HTERT RPE-1 (cell line): ENCODE results near the gene CRYAA.

Source experiments
- in situ Hi-C: fragments of 300-500 bp; cut with MboI; formaldehyde crosslinking; loops from 4 replicates; pipeline ENCODE4 v1.14.3; 2020; ENCODE audit warnings: low sequenced_read_pairs

CRYAA gene

DNA sequence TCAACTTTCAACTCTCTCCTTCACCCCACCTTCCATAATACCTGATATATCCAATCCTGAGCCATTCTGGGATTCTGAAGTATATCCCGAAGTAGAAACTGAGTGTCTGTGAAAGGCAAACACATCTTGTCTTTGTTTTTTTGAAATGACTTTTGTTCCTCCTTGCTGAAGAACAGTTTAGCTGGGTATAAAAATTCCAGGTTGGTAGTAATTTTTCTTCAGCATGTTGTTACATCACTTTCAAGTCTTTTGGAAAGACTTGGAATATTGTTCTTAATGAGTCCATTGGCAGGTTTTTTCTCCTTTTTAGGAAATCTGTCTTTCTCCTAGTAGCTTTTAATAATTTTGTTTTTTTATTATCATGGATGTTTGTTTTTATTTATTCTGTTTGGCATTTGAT, 32.7 kb downstream of the CRYAA start:
- in situ Hi-C loops, result no loop called here

DNA sequence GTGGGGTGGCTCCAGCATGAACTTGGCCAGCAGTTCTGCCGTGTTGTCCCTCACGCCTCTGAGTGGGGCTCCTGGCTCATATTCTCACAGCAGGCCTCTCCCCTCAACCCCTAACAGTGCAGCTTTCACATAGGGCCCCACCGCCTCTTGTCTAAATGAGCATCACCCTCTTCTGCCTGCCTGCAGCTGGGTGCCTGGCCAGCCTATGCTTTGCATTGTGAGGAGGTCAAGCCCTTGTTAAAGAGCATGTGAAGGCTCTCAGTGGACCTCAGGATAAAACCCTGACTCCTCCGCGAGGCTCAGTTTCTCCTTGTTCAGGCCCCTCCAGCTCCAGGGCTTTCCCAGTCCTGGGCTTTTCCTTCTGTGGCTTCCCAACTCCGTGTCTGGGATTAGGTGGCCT, 34.8 kb downstream of the CRYAA start:
- in situ Hi-C loops, result no loop called here

GRCh38 chr21:43204638-43205037, 35.8 kb downstream of the CRYAA start:
- in situ Hi-C loops, result no loop called here

- in situ Hi-C loops, result no loop called here
These were observed 37.6 kb downstream of the CRYAA start for GRCh38 chr21:43206231-43207042.

DNA sequence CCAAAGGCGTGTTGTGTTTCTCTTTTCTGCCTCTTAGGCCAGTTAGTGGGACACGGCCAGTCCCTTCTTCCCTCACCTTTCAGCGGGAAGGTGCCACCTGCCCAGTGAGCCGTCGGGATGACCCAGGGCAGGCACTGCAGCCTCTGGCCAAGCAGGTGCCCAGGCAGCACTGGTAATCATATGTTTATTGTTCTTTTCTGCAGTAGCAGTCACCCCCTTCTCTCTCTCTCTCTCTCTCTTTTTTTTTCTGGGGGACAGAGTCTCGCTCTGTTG, 38.2 kb downstream of the CRYAA start:
- in situ Hi-C loops, result no loop called here

DNA sequence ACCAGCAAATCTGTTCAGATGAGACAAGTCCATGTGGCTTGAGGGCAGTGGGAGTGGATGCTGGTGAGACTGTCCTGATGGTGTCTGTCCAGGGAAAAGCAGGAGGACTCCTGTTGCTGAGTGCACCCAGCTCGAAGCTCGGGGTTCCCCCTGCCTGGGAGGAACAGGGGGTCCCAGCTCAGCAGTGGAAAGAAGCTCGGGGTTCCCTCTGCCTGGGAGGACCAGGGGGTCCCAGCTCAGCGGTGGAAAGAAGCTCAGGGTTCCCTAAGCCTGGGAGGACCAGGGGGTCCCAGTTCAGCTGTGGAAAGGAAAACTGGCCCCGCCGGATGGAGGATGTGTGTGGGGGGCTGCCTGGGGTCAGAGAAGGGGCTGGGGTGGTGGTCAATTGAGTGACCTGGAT, 39.1 kb downstream of the CRYAA start:
- in situ Hi-C loops, result no loop called here

- in situ Hi-C loops, result no loop called here
These were observed 39.9 kb downstream of the CRYAA start for GRCh38 chr21:43208561-43209332.

GRCh38 chr21:43209575-43210453, 41.0 kb downstream of the CRYAA start:
- in situ Hi-C loops, result no loop called here

- in situ Hi-C loops, result no loop called here
These were observed 41.8 kb downstream of the CRYAA start for GRCh38 chr21:43210454-43211071.

DNA sequence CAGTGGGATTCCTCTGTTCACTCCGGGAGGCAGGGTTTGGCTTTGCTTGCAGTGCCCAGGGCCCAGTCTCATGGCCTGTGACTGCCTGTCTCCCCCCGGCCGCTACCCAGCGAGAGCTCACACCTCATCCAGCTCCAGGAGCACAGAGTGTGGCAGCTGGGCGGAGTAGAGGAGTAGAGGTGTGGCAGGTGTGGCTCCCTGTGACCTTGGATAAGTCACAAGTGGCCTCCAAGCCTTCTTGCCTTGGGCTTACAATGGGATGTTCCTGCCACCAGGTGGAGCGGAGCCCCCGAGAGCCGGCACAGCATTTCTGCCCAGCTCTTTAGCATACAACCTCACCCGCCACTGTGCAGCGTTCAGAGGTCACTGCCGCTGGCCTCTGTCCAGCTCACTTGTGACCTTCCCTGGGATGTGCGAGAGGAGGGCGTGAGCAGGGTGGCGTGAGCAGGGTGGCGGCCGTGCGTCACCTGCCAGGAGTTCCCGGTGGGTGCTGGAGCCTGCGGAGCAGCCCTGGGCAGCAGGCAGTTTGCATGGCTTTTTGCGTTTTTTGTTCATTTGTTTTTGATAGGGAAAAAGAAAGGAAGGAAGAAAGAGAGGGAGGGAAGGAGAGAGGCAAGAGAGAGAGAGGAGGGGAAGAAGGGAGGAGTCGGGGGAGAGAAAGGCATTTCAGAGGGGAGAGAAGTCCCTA, 42.4 kb downstream of the CRYAA start:
- in situ Hi-C loops, result no loop called here

GRCh38 chr21:43211760-43212115, 42.9 kb downstream of the CRYAA start:
- in situ Hi-C loops, result no loop called here
